ENCODE measurements around the gene BTBD10. TPM values are rescaled to one million over a fixed set of nuclear protein-coding genes. Genes with fewer than 3 reads are reported as not detected.

BTBD10 gene
- total RNA-seq, 1 experiment from 2014 or later: 23.3 TPM

GRCh38 chr11:13433437-13433836 lies 29.6 kb downstream of the BTBD10 start:
- Histone ChIP-seq H3K79me1 (ENCODE audit: insufficient read depth, low read depth, low read length, poor library complexity, severe bottlenecking) (no peaks in the 10 kb centered on the region), H3T11ph (ENCODE audit: low read length) (no peak overlapping the region), H3K18ac (ENCODE audit: insufficient read length, low read depth, low read length) (no peak overlapping the region), H2AFZ (ENCODE audit: low read length) (no peak overlapping the region), H2BK15ac (ENCODE audit: low read depth, low read length) (no peak overlapping the region), H2BK20ac (ENCODE audit: low read depth, low read length, poor library complexity, severe bottlenecking) (no peak overlapping the region), H4K8ac (replicated peaks; ENCODE audit: insufficient read length, low read depth, low read length) (no peak overlapping the region), H3K4me1 (ENCODE audit: insufficient read depth, low read length) (no peaks in the 10 kb centered on the region; the same call in 1 of the 2 replicates), H2AK5ac (ENCODE audit: insufficient read length, low read length) (no peak overlapping the region), H3K23ac (ENCODE audit: insufficient read length, low read depth, low read length) (no peak overlapping the region), H4K5ac (ENCODE audit: insufficient read length, low read depth, low read length) (no peak overlapping the region), H4K20me1 (ENCODE audit: control insufficient read depth, insufficient read depth, insufficient read length) (no peaks in the 10 kb centered on the region), H3K79me2 (ENCODE audit: insufficient read depth, low read length) (no peaks in the 10 kb centered on the region; the same call in 1 of the 2 replicates), H3K9ac (ENCODE audit: extremely low read depth, insufficient read length, low read length) (no peak overlapping the region), H2BK5ac (ENCODE audit: insufficient read length, low read length) (no peak overlapping the region), H3K23me2 (ENCODE audit: insufficient read length, low read depth, low read length, poor library complexity, severe bottlenecking) (no peaks in the 10 kb centered on the region), H2BK120ac (ENCODE audit: low read depth, low read length, poor library complexity, severe bottlenecking) (no peak overlapping the region), H3K27ac (ENCODE audit: insufficient read length, low read depth, low read length) (no peak overlapping the region), H3K14ac (ENCODE audit: insufficient read depth, low read length) (no peak overlapping the region), H3K56ac (ENCODE audit: insufficient read length, low read depth, low read length) (no peak overlapping the region), H4K91ac (ENCODE audit: insufficient read length, low read depth, low read length) (no peak overlapping the region), H2BK12ac (ENCODE audit: insufficient read length, low read depth, low read length) (no peak overlapping the region), H3K27me3 (ENCODE audit: insufficient read depth, low read length) (no peaks in the 10 kb centered on the region), H3K9me3 (ENCODE audit: control insufficient read depth, low read depth, low read length) (no peaks in the 10 kb centered on the region), H3K4ac (ENCODE audit: low read depth, low read length) (no peak overlapping the region), H3K4me2 (ENCODE audit: insufficient read depth, insufficient read length, low read length) (no peak overlapping the region)
- TF ChIP-seq CTCF (conservative IDR thresholded peaks at IDR 0.05): no peak
- H3K36me3 Mint-ChIP-seq (ENCODE audit: insufficient read depth in 1 of 3, low read depth in 3 of 3): peaks cover 7 to 21% (median 17%) of the 10 kb centered on the region in 3 experiments; a peak in 5 of 7 replicates
- H3K4me1 Mint-ChIP-seq: peaks cover 38 to 44% of the 10 kb centered on the region in 2 experiments
- no peak overlapping the region for H3K4me3 Mint-ChIP-seq
- no peak overlapping the region for H3K27ac Mint-ChIP-seq
- H3K27me3 Mint-ChIP-seq (ENCODE audit: low read depth): no peaks in the 10 kb centered on the region
- H3K9me3 Mint-ChIP-seq: peaks cover 12 to 13% of the 10 kb centered on the region in 2 experiments
- WGBS (ENCODE audit: extremely low coverage, insufficient read length, low lambda C conversion rate): no CpG with 5 or more reads among the region's 2 CpGs
- DNase-seq: no peak

Data from H9 (cell line).